Activated T-cell treated with anti-CD3 and anti-CD28 coated beads, Interleukin-2, amount 50 U/mL, for 1 hour (primary cell): ENCODE data around the gene SELENOW.
"Not testable (repeated sequence)": the region's sequence is repeated elsewhere in the genome, so short reads cannot be mapped to it uniquely, and the experiment has no call there.

ENCODE experiments used
- DNase-seq: peaks from one replicate; pipeline ENCODE4 v3.0.0-alpha.2; 2020

SELENOW gene

DNA sequence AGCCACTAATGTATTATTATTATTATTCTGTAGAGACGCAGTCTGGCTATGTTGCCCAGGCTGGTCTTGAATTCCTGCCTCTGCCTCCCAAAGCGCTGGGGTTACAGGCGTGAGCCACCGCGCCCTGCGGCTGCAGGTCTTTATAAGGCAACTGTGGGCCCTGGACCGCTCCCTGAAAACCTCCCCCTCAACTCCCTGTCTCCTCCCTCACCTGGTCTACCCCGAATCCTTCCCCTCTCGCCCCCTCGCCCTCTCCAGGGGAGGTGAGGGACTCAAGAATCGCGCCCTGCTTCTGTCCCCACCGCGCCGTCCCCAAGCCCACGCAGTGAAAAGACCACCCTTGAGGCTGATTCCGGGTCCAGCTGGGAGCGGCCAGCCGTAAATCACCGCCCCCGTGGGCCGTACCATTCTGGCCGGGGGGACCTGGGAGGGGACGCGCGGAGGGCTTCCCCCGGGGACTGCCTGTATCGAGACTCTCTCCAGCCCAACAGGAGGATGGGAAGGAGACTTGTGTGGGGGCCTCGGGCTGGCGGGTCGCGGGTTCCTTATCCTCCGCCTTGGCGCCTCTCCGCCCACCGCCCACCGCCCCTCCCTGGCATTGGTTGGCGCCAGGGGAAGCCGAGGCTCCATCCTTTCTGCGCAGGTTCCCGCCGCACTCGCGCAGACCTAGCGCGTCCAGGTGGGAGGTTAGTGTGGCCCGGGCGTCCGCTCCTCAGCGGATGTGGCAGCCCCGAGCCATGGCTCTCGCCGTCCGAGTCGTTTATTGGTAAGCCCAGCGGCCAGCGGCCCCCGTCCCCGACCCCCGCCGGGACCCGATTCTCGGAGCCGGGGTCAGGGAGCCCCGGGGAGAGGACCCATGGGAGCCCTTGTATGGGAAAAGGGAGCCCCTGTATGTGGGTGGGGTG lies at the start of gene SELENOW:
Gene SELENOW, plus strand, starts transcription at position 655 of the 905 bp plus-strand sequence. Its CDS starts 83 bp downstream, at position 738.
- DNase-seq = peak; percentile 86

DNA sequence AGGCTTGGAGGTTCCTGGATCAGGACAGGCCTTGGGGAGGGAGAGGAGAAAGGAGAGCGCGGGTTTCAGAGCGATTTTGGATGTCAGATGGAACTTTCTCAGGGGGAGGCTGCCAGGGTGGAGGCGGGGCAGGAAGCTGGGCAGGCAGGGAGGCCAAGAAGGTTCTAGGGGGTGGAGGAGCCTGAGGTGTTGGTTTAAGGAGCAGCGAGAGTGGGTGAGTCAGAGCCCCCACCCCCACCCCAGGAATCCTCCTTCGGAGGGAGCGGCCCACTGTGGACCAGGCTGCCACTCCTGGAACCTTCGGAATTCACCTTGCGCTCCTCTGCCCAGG lies 49.1 kb upstream of the SELENOW start:
- DNase-seq = no peak

- DNase-seq = peak; percentile 39
Observed at GRCh38 chr19:47729799-47730520, 48.5 kb upstream of the SELENOW start.

- DNase-seq = no peak
Observed at GRCh38 chr19:47730521-47730889, 48.0 kb upstream of the SELENOW start.

- no peak for DNase-seq
Observed at GRCh38 chr19:47730910-47731309, 47.6 kb upstream of the SELENOW start.

DNA sequence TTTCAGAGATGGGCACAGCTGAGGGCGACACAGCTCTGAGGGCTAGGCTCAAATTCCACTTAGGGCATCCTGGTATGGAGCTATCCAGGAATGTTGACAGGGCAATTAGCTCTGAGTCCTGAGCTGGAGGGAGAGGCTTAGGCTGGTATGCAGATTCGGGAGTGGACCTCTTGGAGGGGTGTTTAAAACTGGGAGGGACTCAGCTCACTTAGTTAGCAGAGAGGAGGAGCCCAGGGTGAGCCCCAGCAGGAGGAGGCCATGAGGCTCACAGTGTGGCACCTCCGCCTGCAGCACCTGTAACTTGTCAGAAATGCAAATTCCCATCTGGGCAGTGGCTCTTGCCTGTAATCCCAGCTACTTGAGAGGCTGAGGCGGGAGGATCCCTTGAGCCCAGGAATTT lies 43.4 kb upstream of the SELENOW start:
- DNase-seq = no peak

GRCh38 chr19:47740866-47741519 lies 37.5 kb upstream of the SELENOW start:
- DNase-seq = no peak

- DNase-seq = no peak
Observed at GRCh38 chr19:47741544-47742140, 36.9 kb upstream of the SELENOW start.

GRCh38 chr19:47742634-47743033 lies 35.9 kb upstream of the SELENOW start:
- DNase-seq = no peak

GRCh38 chr19:47745010-47745901 lies 33.2 kb upstream of the SELENOW start, which contains the start of gene NOP53:
Gene NOP53, plus strand, starts transcription at chr19:47745546. Its CDS starts 14 bp downstream, at chr19:47745560.
- DNase-seq = peak; percentile 96

GRCh38 chr19:47746129-47746528 lies 32.4 kb upstream of the SELENOW start:
- not testable (repeated sequence) for DNase-seq

DNA sequence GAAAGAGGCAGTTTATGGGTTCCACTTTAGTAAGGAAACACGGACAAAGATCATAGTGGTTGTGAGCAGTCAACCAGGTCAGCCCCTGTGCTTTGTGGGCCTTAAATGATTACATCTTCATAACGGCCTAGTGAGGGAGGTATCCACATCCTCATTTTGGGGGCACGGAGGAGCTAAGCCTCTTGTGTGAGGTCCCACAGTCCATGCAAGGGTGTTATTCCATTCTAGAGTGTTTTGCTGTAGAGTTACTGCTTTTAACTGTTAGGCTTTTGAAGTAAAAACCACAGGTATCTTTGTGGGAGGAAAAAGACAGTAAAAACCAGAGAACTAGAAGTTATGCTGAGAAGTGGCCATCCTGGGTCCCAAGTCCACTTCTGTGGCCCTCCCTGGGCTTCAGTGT lies 29.2 kb upstream of the SELENOW start:
- DNase-seq = no peak

DNA sequence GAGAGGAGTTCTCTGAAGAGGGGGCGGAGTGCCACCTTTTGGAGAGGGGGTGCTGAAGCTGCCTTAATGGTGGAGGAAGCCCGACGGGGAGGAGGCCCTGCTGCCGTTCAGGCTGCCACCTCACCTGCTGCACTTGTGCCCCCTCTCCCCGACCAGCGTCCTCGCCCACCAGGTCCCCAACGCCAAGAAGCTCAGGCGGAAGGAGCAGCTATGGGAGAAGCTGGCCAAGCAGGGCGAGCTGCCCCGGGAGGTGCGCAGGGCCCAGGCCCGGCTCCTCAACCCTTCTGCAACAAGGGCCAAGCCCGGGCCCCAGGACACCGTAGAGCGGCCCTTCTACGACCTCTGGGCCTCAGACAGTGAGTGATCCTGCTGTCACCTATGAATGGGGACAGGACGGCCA lies 27.8 kb upstream of the SELENOW start:
- DNase-seq = no peak

DNA sequence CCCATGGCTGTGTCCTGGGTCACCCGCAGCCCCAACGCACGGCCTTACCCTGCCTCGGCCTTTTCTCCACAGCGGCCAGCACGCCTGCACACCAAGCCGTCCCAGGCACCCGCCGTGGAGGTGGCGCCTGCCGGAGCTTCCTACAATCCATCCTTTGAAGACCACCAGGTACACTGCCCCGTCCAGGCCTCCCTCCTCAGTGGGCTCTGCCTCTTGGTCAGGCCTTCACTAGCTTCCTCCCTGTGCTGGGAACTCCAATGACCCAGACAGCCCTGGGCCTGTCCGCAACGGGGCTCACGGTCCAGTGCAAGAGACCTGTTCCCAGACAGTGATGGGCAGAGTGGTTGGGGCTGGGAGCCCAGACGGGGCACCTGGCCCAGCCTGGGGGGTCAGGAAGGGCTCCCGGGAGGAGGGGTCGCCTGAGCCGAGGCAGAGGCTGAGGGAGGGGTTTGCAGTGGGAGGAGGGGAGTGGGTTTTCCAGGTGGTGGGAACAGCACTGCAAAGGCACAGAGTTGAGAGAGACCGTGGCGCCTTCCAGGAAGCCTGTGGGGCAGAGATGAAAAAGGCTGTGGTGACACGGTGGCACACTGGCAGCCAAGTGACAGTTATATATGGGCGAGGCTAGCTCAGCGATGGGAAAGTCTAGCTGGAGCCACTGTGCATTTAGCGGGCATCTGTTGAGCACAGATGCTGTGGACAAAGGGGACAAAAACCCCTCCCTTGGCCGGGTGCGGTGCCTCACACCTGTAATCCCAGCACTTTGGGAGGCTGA lies 25.9 kb upstream of the SELENOW start:
- DNase-seq = no peak

DNA sequence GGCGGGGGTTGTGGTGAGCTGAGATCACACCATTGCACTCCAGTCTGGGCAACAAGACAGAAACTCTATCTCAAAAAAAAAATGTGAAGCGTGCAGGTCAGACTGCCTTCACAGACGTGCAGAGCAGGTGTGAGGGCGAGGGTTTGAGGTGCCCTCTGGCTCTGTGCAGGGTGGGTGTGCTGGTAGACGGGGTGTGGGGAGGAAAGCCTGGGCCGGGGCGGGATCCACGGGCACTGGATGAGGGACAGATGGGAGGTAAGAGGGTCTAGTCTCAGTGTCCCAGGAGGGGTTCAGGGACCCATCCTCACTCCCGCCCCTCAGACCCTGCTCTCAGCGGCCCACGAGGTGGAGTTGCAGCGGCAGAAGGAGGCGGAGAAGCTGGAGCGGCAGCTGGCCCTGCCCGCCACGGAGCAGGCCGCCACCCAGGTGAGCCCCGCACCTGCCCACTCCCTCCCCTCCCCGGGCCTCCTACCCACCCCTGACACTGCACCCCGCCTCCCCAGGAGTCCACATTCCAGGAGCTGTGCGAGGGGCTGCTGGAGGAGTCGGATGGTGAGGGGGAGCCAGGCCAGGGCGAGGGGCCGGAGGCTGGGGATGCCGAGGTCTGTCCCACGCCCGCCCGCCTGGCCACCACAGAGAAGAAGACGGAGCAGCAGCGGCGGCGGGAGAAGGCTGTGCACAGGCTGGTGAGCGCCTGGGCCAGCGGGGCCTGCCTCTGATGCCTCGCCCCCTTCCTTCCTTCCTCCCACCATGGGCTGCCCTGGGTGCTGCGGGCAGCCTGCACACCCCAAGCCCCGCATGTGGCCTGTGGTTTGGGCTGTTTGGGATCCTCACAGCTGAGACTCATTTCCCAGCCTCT lies 24.1 kb upstream of the SELENOW start:
- no peak for DNase-seq

GRCh38 chr19:47755065-47755761 lies 23.3 kb upstream of the SELENOW start:
- no peak for DNase-seq

GRCh38 chr19:47755762-47756626 lies 22.5 kb upstream of the SELENOW start:
- DNase-seq = no peak

GRCh38 chr19:47756627-47756929 lies 21.9 kb upstream of the SELENOW start:
- DNase-seq = no peak
